NCI-H128 (cell line): ENCODE measurements around the gene CNN2.

Source experiments
- DNase-seq: peaks from one replicate; lab custom pipeline; 2025; ENCODE audit not compliant: unreplicated experiment; lab: John Stamatoyannopoulos, UW

The CNN2 gene

DNA sequence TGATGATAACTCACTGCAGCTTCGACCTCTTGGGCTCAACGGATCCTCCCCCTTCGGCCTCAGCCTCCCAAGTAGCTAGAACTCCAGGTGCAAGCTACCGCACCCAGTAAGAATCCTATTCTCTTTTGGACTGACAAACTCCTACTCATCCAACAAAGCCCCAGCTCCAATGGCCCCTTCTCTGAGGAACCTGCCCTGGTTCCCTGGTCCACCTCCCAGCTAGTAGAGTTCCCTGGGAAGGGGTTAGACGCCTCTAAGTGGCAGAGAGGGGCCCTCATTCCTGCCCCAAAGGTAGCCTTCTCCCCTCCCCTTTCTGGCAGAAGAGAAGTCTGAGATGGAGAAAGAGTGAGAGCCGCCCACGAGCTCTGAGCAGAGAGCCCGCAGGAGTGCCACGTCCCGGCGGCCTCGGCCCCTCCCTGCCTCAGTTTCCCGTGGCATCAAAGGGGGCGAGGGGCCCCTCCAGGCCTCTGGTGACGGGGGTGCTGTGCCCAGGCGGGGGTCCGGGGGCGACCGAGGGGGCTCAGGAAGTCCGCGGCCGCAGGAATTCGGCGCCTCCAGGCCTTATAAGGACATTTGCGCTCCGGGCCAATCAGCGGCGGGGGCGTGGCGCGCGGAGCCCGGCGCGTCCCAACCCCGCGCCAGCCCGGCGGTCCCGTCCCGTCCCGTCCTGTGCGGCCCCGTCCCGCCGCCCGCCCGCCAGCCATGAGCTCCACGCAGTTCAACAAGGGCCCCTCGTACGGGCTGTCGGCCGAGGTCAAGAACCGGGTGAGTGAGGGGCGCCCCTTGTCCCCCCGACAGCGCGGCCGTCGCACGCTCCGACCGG, at the start of gene CNN2:
CNN2 (plus strand) TSS at position 649 of the 823 bp plus-strand sequence; CDS start at position 703, 54 bp downstream.
- no peak for DNase-seq

DNA sequence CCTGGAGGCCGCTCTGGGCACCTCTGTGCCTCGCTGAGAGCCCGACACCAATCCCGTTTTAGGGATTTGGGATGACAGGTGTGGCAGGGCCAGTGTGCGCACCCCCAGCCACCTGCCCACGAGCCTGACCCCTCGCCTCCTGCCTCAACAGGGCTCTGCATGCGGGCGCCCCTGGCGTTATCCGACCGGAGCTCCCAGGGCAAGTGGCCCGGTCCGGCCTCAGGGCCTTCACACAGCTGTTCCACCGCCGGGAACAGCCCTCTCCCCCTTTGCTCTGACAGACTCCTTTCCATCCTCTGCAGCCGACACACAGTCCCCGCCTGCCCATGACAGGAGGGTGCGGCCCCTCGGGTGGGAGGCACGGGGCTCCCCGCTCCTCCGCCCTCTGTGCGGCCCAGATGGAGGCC, 49.3 kb upstream of the CNN2 start:
- no peak for DNase-seq

GRCh38 chr19:979318-979741, 47.1 kb upstream of the CNN2 start:
- DNase-seq: no peak

- DNase-seq: no peak
These were observed 46.0 kb upstream of the CNN2 start for GRCh38 chr19:980133-980998.

DNA sequence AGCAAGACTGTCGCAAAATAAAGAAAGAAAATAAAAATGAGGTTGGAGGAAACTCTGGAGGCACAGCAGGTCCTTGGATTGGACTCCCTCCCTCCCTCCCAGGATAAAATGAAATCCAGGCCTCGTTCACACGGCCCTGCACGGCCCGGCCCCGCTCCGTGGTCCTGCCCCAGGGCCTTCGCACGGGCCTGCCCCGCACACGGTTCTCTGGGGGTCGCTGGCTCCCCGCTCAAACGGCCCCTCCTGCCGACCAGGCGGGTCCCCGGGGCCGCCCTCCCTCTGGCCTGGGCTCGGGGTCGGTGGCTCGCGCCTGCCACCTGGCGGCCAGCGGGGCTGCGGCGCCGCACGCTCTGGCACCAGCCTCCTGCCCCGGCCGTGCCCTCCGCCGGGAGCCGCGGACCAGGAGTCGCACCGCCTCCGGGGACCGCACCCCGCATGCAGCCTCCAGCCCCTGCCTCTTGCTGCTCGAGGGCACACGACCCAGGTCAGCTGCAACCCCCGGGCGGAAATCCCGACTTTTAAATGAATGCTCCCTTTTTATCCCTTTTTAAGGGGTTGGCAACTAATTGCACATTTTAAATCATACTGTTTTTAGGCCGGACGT, 43.7 kb upstream of the CNN2 start:
- peak; percentile 44 for DNase-seq

DNA sequence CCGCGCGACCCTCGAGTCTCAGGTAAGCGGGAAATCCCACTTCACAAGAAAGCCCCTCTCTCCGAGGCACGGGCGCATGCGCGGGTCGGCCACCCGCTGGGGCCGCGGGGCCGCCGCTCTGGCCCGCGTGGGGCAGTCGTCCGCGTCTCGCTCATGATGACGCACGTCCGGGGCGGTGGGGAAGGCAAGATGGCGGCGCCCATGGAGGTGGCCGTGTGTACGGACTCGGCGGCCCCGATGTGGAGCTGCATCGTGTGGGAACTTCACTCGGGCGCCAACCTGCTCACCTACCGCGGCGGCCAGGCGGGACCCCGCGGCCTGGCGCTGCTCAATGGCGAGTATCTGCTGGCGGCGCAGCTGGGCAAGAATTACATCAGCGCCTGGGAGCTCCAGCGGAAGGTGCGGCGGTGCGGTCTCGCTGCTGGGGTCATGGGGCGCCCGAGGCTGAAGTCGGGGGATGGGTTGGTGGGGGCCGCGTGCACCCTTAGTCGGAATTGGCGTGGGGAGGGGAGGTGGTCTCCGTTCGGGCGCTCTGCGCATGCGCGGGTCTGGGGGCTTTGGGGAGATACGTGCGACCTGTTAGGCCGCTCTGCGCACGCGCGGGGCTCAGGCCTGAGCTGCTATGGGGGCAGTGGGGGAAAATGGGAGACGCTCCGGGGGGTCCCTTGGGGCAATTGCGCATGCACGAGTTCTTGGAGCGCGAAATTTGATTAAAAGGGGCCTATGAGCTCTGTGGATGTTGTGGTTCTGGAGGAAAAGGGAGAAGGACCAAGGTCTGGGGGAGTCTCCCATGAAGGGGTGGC, 42.0 kb upstream of the CNN2 start, which contains the start of gene WDR18:
WDR18 (plus strand) TSS at position 181 of the 803 bp plus-strand sequence; CDS start at position 190, 9 bp downstream.
- peak; percentile 80 for DNase-seq

GRCh38 chr19:986083-986482, 40.3 kb upstream of the CNN2 start:
- no peak for DNase-seq

DNA sequence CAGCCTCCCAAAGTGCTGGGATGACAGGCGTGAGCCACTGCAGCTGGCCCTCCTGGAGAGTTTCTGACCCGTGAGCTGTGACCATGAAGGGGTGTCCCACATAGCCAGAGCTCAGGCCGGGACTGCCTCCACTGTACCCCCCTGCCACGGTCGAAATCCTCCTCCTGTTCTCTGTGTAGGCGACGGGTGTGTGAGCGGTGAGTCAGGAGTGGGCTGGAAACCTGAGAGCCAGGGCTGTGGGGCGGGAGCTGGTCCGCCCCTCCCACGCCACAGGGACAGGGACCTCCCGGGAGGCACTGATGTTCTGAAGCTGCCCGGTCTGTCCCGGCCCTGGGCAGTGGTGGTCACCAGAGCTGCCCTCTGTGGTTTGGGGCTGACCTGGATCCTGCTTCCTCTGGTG, 38.3 kb upstream of the CNN2 start:
- no peak for DNase-seq

DNA sequence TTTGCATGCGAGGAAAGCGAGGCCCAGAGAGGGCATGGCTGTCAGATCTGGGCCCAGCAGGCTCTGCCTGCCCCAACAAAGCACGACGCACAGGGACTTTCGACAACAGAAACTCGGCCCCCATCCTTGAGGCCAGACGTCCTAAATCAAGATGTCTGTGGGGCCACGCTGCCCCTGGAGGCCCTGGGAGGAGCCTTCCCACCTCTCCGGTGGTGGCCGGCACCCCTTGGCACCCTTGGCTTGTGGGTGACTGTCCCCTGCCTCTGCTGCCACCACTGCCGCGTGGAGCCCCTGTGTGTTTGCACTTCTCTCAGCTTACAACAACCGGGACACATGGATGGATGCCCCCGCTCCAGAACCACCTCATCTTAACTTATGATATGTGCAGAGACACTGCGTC, 37.9 kb upstream of the CNN2 start:
- no peak for DNase-seq

- DNase-seq: no peak
These were observed 36.9 kb upstream of the CNN2 start for GRCh38 chr19:989381-990081.

DNA sequence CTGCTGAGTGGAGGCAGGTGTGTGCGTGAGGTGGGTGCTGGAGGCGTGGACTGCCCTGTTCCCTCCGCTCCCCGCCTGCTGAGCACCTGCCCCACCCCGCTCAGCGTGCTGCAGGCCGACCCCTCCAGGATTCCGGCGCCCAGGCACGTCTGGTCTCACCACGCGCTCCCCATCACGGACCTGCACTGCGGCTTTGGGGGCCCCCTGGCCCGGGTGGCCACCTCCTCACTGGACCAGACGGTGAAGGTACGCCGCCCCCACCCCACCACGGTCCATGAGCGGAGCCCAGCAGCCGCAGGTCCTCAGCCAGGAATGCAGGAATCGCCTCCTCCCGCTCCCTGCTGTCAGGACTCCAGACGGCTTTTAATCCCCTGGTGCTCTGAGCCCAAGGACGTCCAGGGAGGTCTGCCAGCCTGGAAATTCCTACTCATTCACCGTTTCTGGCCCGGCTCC, 36.3 kb upstream of the CNN2 start:
- no peak for DNase-seq

- DNase-seq: no peak
These were observed 35.7 kb upstream of the CNN2 start for GRCh38 chr19:990746-991145.

DNA sequence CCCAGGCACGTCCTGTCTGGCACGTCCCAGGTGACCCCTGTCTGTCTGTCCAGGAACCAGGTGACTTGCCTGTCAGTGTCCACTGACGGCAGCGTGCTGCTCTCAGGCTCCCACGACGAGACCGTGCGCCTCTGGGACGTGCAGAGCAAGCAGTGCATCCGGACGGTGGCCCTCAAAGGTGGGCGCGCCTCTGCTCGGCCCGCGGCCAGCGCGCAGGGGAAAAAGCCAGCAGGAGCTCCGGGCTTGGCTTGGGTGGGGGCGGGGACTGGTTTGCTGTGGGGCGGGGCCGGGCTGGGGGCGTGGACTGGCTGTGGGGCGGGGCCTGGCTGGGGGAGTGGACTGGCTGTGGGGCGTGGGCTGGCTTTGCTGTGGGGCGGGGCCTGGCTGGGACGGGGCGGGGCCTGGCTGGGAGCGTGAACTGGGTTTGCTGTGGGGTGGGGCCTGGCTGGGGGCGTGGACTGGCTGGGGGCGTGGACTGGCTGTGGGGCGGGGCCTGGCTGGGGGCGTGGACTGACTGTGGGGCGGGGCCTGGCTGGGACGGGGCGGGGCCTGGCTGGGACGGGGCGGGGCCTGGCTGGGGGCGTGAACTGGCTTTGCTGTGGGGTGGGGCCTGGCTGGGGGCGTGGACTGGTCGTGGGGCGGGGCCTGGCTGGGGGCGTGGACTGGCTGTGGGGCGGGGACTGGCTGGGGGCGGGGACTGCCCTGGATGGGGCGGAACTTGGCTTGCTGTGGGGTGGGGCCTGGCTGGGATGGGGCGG, 35.1 kb upstream of the CNN2 start:
- DNase-seq: no peak

GRCh38 chr19:991932-992669, 34.3 kb upstream of the CNN2 start:
- DNase-seq: no peak

GRCh38 chr19:992670-993055, 33.7 kb upstream of the CNN2 start:
- no peak for DNase-seq

- DNase-seq: no peak
These were observed 33.0 kb upstream of the CNN2 start for GRCh38 chr19:993361-993830.

DNA sequence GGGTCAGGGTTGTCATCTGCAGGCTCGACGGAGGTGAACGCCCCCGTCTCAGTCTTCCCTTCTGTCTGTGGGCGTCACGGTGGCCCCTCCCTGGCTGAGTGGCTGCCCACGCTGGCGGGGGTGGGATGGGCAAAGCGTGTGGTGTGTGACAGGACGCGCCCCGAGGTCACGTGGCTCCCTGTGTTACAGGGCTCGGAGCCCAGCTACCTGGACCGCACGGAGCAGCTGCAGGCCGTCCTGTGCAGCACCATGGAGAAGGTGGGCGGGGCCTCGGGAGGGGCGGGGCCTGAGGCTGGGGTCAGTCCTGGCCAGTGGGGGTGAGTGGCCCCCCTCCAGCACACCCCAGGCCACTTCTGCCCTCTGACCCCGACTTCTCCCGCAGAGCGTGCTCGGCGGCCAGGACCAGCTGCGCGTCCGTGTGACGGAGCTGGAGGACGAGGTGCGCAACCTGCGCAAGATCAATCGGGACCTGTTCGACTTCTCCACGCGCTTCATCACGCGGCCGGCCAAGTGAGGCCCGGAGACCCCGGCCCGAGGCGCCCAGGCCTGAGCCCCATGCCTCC, 32.5 kb upstream of the CNN2 start:
- no peak for DNase-seq

DNA sequence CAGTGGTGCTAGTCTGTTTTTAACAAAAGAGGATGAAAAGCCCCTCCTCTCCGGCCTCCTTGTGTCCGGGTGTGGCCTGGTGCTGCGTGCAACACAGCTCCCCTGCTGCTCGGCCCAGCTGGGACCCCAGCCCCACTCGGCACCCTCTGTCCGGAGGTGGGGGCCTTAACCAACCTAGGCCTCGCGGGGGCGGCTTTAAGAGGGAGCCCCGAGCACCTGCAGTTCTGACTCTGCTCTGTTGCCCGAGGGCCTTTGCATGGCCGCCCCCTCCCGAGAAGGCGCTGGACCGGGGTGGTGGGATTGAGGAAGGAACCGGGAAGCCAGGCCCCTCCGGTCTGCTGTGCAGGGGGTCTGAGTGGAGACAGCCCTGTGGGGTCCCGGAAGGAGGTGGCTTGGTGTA, 31.9 kb upstream of the CNN2 start:
- no peak for DNase-seq
